ENCODE data around the gene ARHGAP26. TPM values are rescaled to one million over a fixed set of nuclear protein-coding genes. Genes with fewer than 3 reads are reported as not detected.
A peak's percentile ranks its signal among the peaks of the same experiment; 100 is the strongest.

The ARHGAP26 gene
- total RNA-seq, 1 donor from 2014 or later = 42.1 TPM

- no peaks in the 10 kb centered on the region for H3K36me3 ChIP-seq
- H3K9me3 ChIP-seq = no peaks in the 10 kb centered on the region
- H3K4me3 ChIP-seq = no peak overlapping the region
- no peak for TF ChIP-seq CTCF (IDR thresholded peaks at IDR 0.05)
- no peaks in the 10 kb centered on the region for H3K27me3 ChIP-seq (ENCODE audit: low read depth)
- DNase-seq (no peak), ATAC-seq (peak; percentile 67 to 72)
- intact Hi-C loops (cut with DNase I) = no loop called here
- peaks cover 34% of the 10 kb centered on the region for H3K4me1 ChIP-seq
- H3K27ac ChIP-seq = peak overlapping the region; percentile 69
Observed at GRCh38 chr5:143222287-143223231, 452.4 kb downstream of the ARHGAP26 start.

GRCh38 chr5:143224672-143225071, 454.5 kb downstream of the ARHGAP26 start:
- Histone ChIP-seq H3K36me3 (no peaks in the 10 kb centered on the region), H3K27ac (no peak overlapping the region), H3K9me3 (no peaks in the 10 kb centered on the region), H3K27me3 (ENCODE audit: low read depth) (no peaks in the 10 kb centered on the region), H3K4me1 (peaks cover 36% of the 10 kb centered on the region), H3K4me3 (no peak overlapping the region)
- no peak for ATAC-seq
- TF ChIP-seq CTCF (IDR thresholded peaks at IDR 0.05) = no peak
- intact Hi-C loops (cut with DNase I) = no loop called here
- DNase-seq = no peak

GRCh38 chr5:143225511-143225910, 455.3 kb downstream of the ARHGAP26 start:
- H3K27me3 ChIP-seq (ENCODE audit: low read depth) = no peaks in the 10 kb centered on the region
- intact Hi-C loops (cut with DNase I) = no loop called here
- no peak overlapping the region for H3K4me3 ChIP-seq
- no peak for ATAC-seq
- H3K9me3 ChIP-seq = no peaks in the 10 kb centered on the region
- H3K27ac ChIP-seq = no peak overlapping the region
- no peaks in the 10 kb centered on the region for H3K36me3 ChIP-seq
- peaks cover 33% of the 10 kb centered on the region for H3K4me1 ChIP-seq
- no peak for DNase-seq
- TF ChIP-seq CTCF (IDR thresholded peaks at IDR 0.05) = no peak

GRCh38 chr5:143226361-143226760, 456.2 kb downstream of the ARHGAP26 start:
- Histone ChIP-seq H3K36me3 (no peaks in the 10 kb centered on the region), H3K27me3 (ENCODE audit: low read depth) (no peaks in the 10 kb centered on the region), H3K4me1 (peaks cover 33% of the 10 kb centered on the region), H3K4me3 (no peak overlapping the region), H3K27ac (no peak overlapping the region), H3K9me3 (no peaks in the 10 kb centered on the region)
- no peak for TF ChIP-seq CTCF (IDR thresholded peaks at IDR 0.05)
- DNase-seq = no peak
- no peak for ATAC-seq
- intact Hi-C loops (cut with DNase I) = no loop called here

GRCh38 chr5:143226872-143227271, 456.7 kb downstream of the ARHGAP26 start:
- DNase-seq (no peak), ATAC-seq (no peak)
- no peak overlapping the region for H3K27ac ChIP-seq
- intact Hi-C loops (cut with DNase I) = no loop called here
- peaks cover 28% of the 10 kb centered on the region for H3K4me1 ChIP-seq
- H3K27me3 ChIP-seq (ENCODE audit: low read depth) = no peaks in the 10 kb centered on the region
- TF ChIP-seq CTCF (IDR thresholded peaks at IDR 0.05) = no peak
- H3K9me3 ChIP-seq = no peaks in the 10 kb centered on the region
- no peaks in the 10 kb centered on the region for H3K36me3 ChIP-seq
- no peak overlapping the region for H3K4me3 ChIP-seq
